GM12891 (cell line): ENCODE data around the gene HBM.

Experiments
- POLR2A ChIP-seq: IDR thresholded peaks from 2 replicates; pipeline ENCODE4 v1.6.1; 2011; ENCODE audit warnings: low read depth, low read length, control low read depth
- POLR2AphosphoS5 ChIP-seq: IDR thresholded peaks from 2 replicates; pipeline ENCODE4 v1.6.1; 2011; ENCODE audit warnings: low read depth, low read length, control low read depth
- SPI1 ChIP-seq: IDR thresholded peaks from 2 replicates; pipeline ENCODE4 v1.6.1; 2011; ENCODE audit warnings: low read depth, low read length, control low read depth

- TF ChIP-seq POLR2AphosphoS5 (no peak), POLR2A (no peak), SPI1 (no peak)
These were observed 27.7 kb upstream of the HBM start for GRCh38 chr16:138049-138417.
